HG02571 (cell line): ENCODE results near the gene DLX1.

Source experiments
- ATAC-seq: cut with Tn5 transposase; IDR thresholded peaks from one replicate; pipeline ENCODE4 v1.9.1; 2021; ENCODE audit warnings: mild to moderate bottlenecking, moderate library complexity; ENCODE audit not compliant: unreplicated experiment

Gene DLX1

GRCh38 chr2:172086241-172087206 lies 1.2 kb downstream of the DLX1 start:
- ATAC-seq: no peak

GRCh38 chr2:172087207-172087779 lies 2.0 kb downstream of the DLX1 start:
- no peak for ATAC-seq

GRCh38 chr2:172087780-172088244 lies 2.5 kb downstream of the DLX1 start:
- ATAC-seq: no peak

GRCh38 chr2:172088245-172089004 lies 3.1 kb downstream of the DLX1 start:
- no peak for ATAC-seq

GRCh38 chr2:172089005-172089504 lies 3.7 kb downstream of the DLX1 start:
- no peak for ATAC-seq

- no peak for ATAC-seq
Observed at GRCh38 chr2:172089633-172090032, 4.3 kb downstream of the DLX1 start.

GRCh38 chr2:172090044-172090961 lies 5.0 kb downstream of the DLX1 start:
- ATAC-seq: no peak

- no peak for ATAC-seq
Observed at GRCh38 chr2:172091000-172091641, 5.8 kb downstream of the DLX1 start.

- ATAC-seq: no peak
Observed at GRCh38 chr2:172091761-172092566, 6.7 kb downstream of the DLX1 start.

GRCh38 chr2:172092716-172093415 lies 7.6 kb downstream of the DLX1 start:
- ATAC-seq: no peak

- no peak for ATAC-seq
Observed at GRCh38 chr2:172093416-172094293, 8.3 kb downstream of the DLX1 start.

GRCh38 chr2:172094294-172095145 lies 9.2 kb downstream of the DLX1 start:
- no peak for ATAC-seq

- ATAC-seq: no peak
Observed at GRCh38 chr2:172095146-172095904, 10.0 kb downstream of the DLX1 start.

- no peak for ATAC-seq
Observed at GRCh38 chr2:172095905-172096625, 10.8 kb downstream of the DLX1 start.
